HEK293T (cell line): ENCODE measurements around the gene SCN8A.

Experiments
- CTCF ChIA-PET: fragments of 350-600 bp; formaldehyde crosslinking; extraction: SDS; loops from one replicate; lab custom pipeline; 2021; ENCODE audit warnings: antibody characterized with exemption, inconsistent platforms; lab: Yijun Ruan, JAX
- POLR2A ChIA-PET: fragments of 350-600 bp; formaldehyde crosslinking; extraction: SDS; loops from one replicate; lab custom pipeline; 2020; ENCODE audit warnings: antibody characterized with exemption, inconsistent platforms; lab: Yijun Ruan, JAX
- DNase-seq: peaks from one replicate; pipeline ENCODE4 v3.0.0; 2012; ENCODE audit warnings: mixed read lengths; ENCODE audit errors: extremely low spot score
- ARNT ChIP-seq: fragments of 450-650 bp; IDR thresholded peaks from 2 replicates; pipeline ENCODE4 v1.6.1; 2017; ENCODE audit warnings: mild to moderate bottlenecking
- BHLHE40 ChIP-seq: fragments of 450-650 bp; IDR thresholded peaks from 2 replicates; pipeline ENCODE4 v1.6.1; 2016; ENCODE audit warnings: mild to moderate bottlenecking, moderate library complexity, borderline replicate concordance
- CTBP1 ChIP-seq: fragments of 450-650 bp; IDR thresholded peaks from 2 replicates; pipeline ENCODE4 v1.6.1; 2016; ENCODE audit warnings: borderline replicate concordance
- ELF4 ChIP-seq: fragments of 450-650 bp; IDR thresholded peaks from 2 replicates; pipeline ENCODE4 v1.6.1; 2017; ENCODE audit warnings: antibody characterized with exemption
- FOXA1 ChIP-seq: fragments of 450-650 bp; IDR thresholded peaks from 2 replicates; pipeline ENCODE4 v1.6.1; 2016; ENCODE audit warnings: mild to moderate bottlenecking
- FOXK2 ChIP-seq: fragments of 450-650 bp; IDR thresholded peaks from 2 replicates; pipeline ENCODE4 v1.6.1; 2016; ENCODE audit warnings: mild to moderate bottlenecking
- FOXM1 ChIP-seq: fragments of 450-650 bp; IDR thresholded peaks from 2 replicates; pipeline ENCODE4 v1.6.1; 2017; ENCODE audit warnings: mild to moderate bottlenecking, borderline replicate concordance
- HDGF ChIP-seq: fragments of 450-650 bp; IDR thresholded peaks from 2 replicates; pipeline ENCODE4 v1.6.1; 2017; ENCODE audit warnings: antibody characterized with exemption, borderline replicate concordance
- L3MBTL2 ChIP-seq: fragments of 450-650 bp; conservative IDR thresholded peaks from 2 replicates; pipeline ENCODE4 v1.6.1; 2016; ENCODE audit warnings: mild to moderate bottlenecking
- LEF1 ChIP-seq: fragments of 450-650 bp; IDR thresholded peaks from 2 replicates; pipeline ENCODE4 v1.6.1; 2017; ENCODE audit warnings: mild to moderate bottlenecking, borderline replicate concordance
- NFRKB ChIP-seq: fragments of 450-650 bp; IDR thresholded peaks from 2 replicates; pipeline ENCODE4 v1.6.1; 2016; ENCODE audit warnings: mild to moderate bottlenecking, moderate library complexity
- PKNOX1 ChIP-seq: fragments of 450-650 bp; IDR thresholded peaks from 2 replicates; pipeline ENCODE4 v1.6.1; 2016
- SP1 ChIP-seq: fragments of 450-650 bp; IDR thresholded peaks from 2 replicates; pipeline ENCODE4 v1.6.1; 2017
- SUZ12 ChIP-seq: fragments of 450-650 bp; IDR thresholded peaks from 2 replicates; pipeline ENCODE4 v1.6.1; 2016; ENCODE audit warnings: mild to moderate bottlenecking
- TARDBP ChIP-seq: fragments of 450-650 bp; IDR thresholded peaks from 2 replicates; pipeline ENCODE4 v1.6.1; 2016
- ZNF384 ChIP-seq: fragments of 450-650 bp; IDR thresholded peaks from 2 replicates; pipeline ENCODE4 v1.6.1; 2016

SCN8A gene

GRCh38 chr12:51812871-51813270 is 221.8 kb downstream of the SCN8A start:
- no peak for TF ChIP-seq SUZ12
- TF ChIP-seq SP1, result no peak
- no peak for TF ChIP-seq CTBP1
- no peak for TF ChIP-seq PKNOX1
- no peak for TF ChIP-seq L3MBTL2
- TF ChIP-seq LEF1, result no peak
- no peak for TF ChIP-seq FOXA1
- no peak for TF ChIP-seq FOXM1
- no peak for TF ChIP-seq ARNT
- no peak for TF ChIP-seq NFRKB
- TF ChIP-seq HDGF, result no peak
- no peak for TF ChIP-seq BHLHE40
- no peak for TF ChIP-seq FOXK2
- no peak for TF ChIP-seq ELF4
- TF ChIP-seq ZNF384, result no peak
- no peak for TF ChIP-seq TARDBP

GRCh38 chr12:51813931-51814310 is 222.9 kb downstream of the SCN8A start:
- ChIA-PET CTCF (no interaction called here), POLR2A (no interaction called here)
- DNase-seq, result no peak
- TF ChIP-seq LEF1 (no peak), ZNF384 (no peak), HDGF (no peak), FOXA1 (no peak), CTBP1 (no peak), TARDBP (no peak), SP1 (no peak), SUZ12 (no peak), BHLHE40 (no peak), PKNOX1 (no peak), ELF4 (no peak), FOXM1 (no peak), NFRKB (no peak), L3MBTL2 (no peak), FOXK2 (no peak), ARNT (no peak)

More at GRCh38 chr12:51812871-51813270, 221.8 kb downstream of the SCN8A start:
- DNase-seq, result no peak
- POLR2A ChIA-PET, result no interaction called here
- CTCF ChIA-PET, result no interaction called here

DNA sequence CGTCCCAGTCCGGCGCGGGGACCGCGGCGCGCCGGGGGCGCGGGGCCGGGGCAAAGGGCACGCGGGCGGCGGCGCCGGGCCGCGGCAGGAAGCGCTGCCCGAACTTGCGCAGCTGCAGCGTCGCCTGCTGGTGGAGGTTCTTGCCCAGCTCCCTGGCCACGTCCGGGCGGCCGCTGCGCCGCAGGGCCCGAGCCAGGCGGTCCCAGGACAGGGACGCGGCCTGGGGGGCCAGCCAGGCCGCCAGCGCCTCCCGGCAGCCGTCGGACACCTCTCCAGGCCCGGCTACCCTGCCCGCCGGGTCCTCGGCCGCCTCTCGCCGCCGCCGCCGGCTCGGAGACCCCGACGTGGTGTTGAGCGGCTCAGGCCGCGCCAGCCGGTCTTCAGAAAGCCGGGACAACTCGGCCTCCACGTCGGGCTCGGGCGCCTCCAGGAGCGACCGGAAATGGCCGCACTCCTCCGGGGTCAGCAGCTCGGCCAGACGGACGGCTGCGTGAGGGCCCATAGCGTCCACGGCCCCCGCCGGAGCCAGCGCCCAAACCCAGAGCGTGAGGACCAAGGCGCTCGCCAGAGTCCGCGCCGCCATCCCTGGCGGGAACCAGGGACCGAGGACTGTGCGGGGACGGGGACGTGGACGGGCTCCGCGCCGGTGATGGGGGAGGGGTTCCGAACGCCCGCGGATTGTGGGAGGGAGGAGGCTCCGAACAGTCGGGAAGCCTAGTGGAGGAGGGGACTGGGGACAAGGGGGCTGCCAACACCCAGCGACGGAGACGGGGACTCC is 223.5 kb downstream of the SCN8A start:
- DNase-seq, result peak; percentile 44
- ChIA-PET POLR2A (no interaction called here), CTCF (no interaction called here)
- no peak for TF ChIP-seq SUZ12
- no peak for TF ChIP-seq HDGF
- TF ChIP-seq ARNT, result no peak
- no peak for TF ChIP-seq ELF4
- no peak for TF ChIP-seq FOXK2
- no peak for TF ChIP-seq CTBP1
- TF ChIP-seq LEF1, result no peak
- no peak for TF ChIP-seq FOXA1
- no peak for TF ChIP-seq L3MBTL2
- TF ChIP-seq FOXM1, result no peak
- TF ChIP-seq BHLHE40, result no peak
- TF ChIP-seq TARDBP, result no peak
- no peak for TF ChIP-seq NFRKB
- no peak for TF ChIP-seq PKNOX1

- TF ChIP-seq ZNF384 (no peak), SUZ12 (no peak), FOXA1 (no peak), SP1 (no peak), FOXK2 (no peak), LEF1 (no peak), PKNOX1 (no peak), CTBP1 (no peak), BHLHE40 (no peak), ELF4 (no peak), FOXM1 (no peak), ARNT (no peak), TARDBP (no peak), NFRKB (no peak), L3MBTL2 (no peak), HDGF (no peak)
- POLR2A ChIA-PET, result no interaction called here
- no peak for DNase-seq
- CTCF ChIA-PET, result interaction anchor here (0.5 kb wide), 1 partner anchor 273 kb away, joined by 3 read pairs; no protein-coding TSS in a partner anchor
Observed at GRCh38 chr12:51815571-51815970, 224.5 kb downstream of the SCN8A start.
